Stimulated activated naive B cell treated with anti-CD40 and anti-IgM and Interleukin-4, amounts not matched to agents 10 μg/mL and 1 μg/mL and 100 μg/mL, for 72 hours (primary cell): Measurements from ENCODE around the gene MYEOV.

Experiments
- ATAC-seq, 2 donors: fragments of 150-1000 bp; cut with Tn5 transposase; replicated peaks; 2 replicates each; pipeline ENCODE4 v1.10.0; 2021; ENCODE audit warnings: moderate library complexity in 1 of 2
- DNase-seq: peaks from one replicate; pipeline ENCODE4 v3.0.0; 2021
- H3K27ac Mint-ChIP-seq: one replicate; pipeline ENCODE4 v1.8.0; 2022; ENCODE audit warnings: mild to moderate bottlenecking, mixed read lengths
- H3K27me3 Mint-ChIP-seq, 2 donors: one replicate each; pipeline ENCODE4 v1.8.0; 2022; ENCODE audit warnings: mixed read lengths in 2 of 2
- H3K36me3 Mint-ChIP-seq, 2 donors: one replicate each; pipeline ENCODE4 v1.8.0; 2022; ENCODE audit warnings: mixed read lengths in 2 of 2, mild to moderate bottlenecking in 1 of 2
- H3K4me1 Mint-ChIP-seq, 2 donors: one replicate each; pipeline ENCODE4 v1.8.0; 2022; ENCODE audit warnings: mixed read lengths in 2 of 2, mild to moderate bottlenecking in 1 of 2
- H3K4me3 Mint-ChIP-seq, 2 donors: one replicate each; pipeline ENCODE4 v1.8.0; 2022; ENCODE audit warnings: mild to moderate bottlenecking in 2 of 2, mixed read lengths in 2 of 2, moderate library complexity in 1 of 2
- H3K9me3 Mint-ChIP-seq, 2 donors: one replicate each; pipeline ENCODE4 v1.8.0; 2022; ENCODE audit warnings: mixed read lengths in 2 of 2, mild to moderate bottlenecking in 1 of 2

The MYEOV gene

GRCh38 chr11:69293819-69294505, at the start of gene MYEOV:
Gene MYEOV, plus strand, starts transcription at chr11:69294155. Its CDS starts 1,200 bp downstream, at chr11:69295355.
- DNase-seq: no peak
- H3K9me3 Mint-ChIP-seq: peaks cover 0 to 4% of the 10 kb centered on the region in 2 donors
- peaks cover 0 to 2% of the 10 kb centered on the region in 2 donors for H3K36me3 Mint-ChIP-seq
- no peak for ATAC-seq
- H3K27me3 Mint-ChIP-seq: no peaks in the 10 kb centered on the region
- H3K27ac Mint-ChIP-seq: no peak within 1 kb of the TSS
- no peak within 1 kb of the TSS for H3K4me3 Mint-ChIP-seq
- peaks cover 47 to 63% of the 10 kb centered on the region in 2 donors for H3K4me1 Mint-ChIP-seq

DNA sequence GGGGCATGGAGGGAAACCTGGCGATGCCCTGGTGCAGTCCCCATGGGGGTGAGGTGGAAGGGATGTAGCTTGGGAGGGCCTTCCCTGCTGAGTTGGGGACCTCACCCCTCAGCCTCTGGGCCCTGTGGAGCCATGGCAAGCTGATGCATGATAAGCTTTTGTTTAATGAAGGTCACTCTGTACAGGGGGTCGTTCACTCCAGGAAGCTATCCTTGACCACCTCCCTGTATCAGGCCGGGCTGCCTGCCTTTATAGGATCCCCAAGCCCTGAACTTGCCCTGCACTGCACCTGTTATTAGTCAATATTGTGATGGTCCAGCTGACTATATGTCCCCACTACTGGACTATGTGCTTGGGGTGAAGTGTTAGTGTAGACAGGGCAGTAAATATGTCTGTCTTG, 49.7 kb upstream of the MYEOV start:
- Mint-ChIP-seq H3K27ac (no peak overlapping the region), H3K9me3 (peaks cover 0 to 5% of the 10 kb centered on the region in 2 donors), H3K27me3 (peaks cover 14 to 18% of the 10 kb centered on the region in 2 donors), H3K36me3 (no peaks in the 10 kb centered on the region), H3K4me1 (peaks cover 17 to 30% of the 10 kb centered on the region in 2 donors), H3K4me3 (no peak overlapping the region)
- ATAC-seq: no peak
- DNase-seq: no peak

DNA sequence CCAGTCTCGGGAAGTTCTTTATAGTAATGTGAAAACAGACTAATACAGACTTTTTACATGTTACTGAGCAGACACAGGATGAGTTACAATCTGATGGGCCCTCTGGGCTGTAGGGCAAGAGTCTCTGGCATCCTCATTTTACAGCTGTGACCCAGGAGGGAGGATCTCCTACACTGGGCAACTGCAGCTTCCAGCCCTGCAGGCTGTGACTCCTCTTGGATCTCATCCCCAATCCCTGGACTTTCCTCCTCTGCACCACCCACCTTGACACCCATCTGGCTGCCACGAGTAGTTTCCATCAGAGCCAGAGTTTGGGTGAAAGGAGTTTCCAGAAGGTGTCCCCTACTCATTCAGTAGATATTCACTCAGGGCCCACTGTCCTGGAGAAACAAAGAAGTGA, 48.9 kb upstream of the MYEOV start:
- no peak overlapping the region for H3K4me3 Mint-ChIP-seq
- H3K9me3 Mint-ChIP-seq: peaks cover 0 to 5% of the 10 kb centered on the region in 2 donors
- no peaks in the 10 kb centered on the region for H3K36me3 Mint-ChIP-seq
- H3K27me3 Mint-ChIP-seq: peaks cover 19 to 23% of the 10 kb centered on the region in 2 donors
- no peak for ATAC-seq
- H3K4me1 Mint-ChIP-seq: peaks cover 13 to 23% of the 10 kb centered on the region in 2 donors
- DNase-seq: no peak
- no peak overlapping the region for H3K27ac Mint-ChIP-seq

- ATAC-seq (no peak), DNase-seq (no peak)
- H3K4me1 Mint-ChIP-seq: peaks cover 11 to 18% of the 10 kb centered on the region in 2 donors
- H3K36me3 Mint-ChIP-seq: no peaks in the 10 kb centered on the region
- peaks cover 21 to 23% of the 10 kb centered on the region in 2 donors for H3K27me3 Mint-ChIP-seq
- H3K4me3 Mint-ChIP-seq: no peak overlapping the region
- no peak overlapping the region for H3K27ac Mint-ChIP-seq
- peaks cover 0 to 5% of the 10 kb centered on the region in 2 donors for H3K9me3 Mint-ChIP-seq
These were observed 48.2 kb upstream of the MYEOV start for GRCh38 chr11:69245491-69246345.

- Mint-ChIP-seq H3K4me3 (no peak overlapping the region), H3K27me3 (peaks cover 42 to 43% of the 10 kb centered on the region in 2 donors), H3K27ac (no peak overlapping the region), H3K36me3 (peaks cover 0 to 3% of the 10 kb centered on the region in 2 donors), H3K4me1 (peaks cover 0 to 3% of the 10 kb centered on the region in 2 donors), H3K9me3 (peaks cover 3 to 8% of the 10 kb centered on the region in 2 donors)
- ATAC-seq: no peak
- no peak for DNase-seq
These were observed 44.4 kb upstream of the MYEOV start for GRCh38 chr11:69249311-69250185.

- no peak overlapping the region for H3K27ac Mint-ChIP-seq
- ATAC-seq (no peak), DNase-seq (no peak)
- H3K9me3 Mint-ChIP-seq: peaks cover 3 to 12% of the 10 kb centered on the region in 2 donors
- H3K36me3 Mint-ChIP-seq: peaks cover 0 to 3% of the 10 kb centered on the region in 2 donors
- H3K4me1 Mint-ChIP-seq: peaks cover 0 to 3% of the 10 kb centered on the region in 2 donors
- H3K27me3 Mint-ChIP-seq: peaks cover 47 to 50% of the 10 kb centered on the region in 2 donors
- no peak overlapping the region for H3K4me3 Mint-ChIP-seq
These were observed 43.5 kb upstream of the MYEOV start for GRCh38 chr11:69250186-69251056.

DNA sequence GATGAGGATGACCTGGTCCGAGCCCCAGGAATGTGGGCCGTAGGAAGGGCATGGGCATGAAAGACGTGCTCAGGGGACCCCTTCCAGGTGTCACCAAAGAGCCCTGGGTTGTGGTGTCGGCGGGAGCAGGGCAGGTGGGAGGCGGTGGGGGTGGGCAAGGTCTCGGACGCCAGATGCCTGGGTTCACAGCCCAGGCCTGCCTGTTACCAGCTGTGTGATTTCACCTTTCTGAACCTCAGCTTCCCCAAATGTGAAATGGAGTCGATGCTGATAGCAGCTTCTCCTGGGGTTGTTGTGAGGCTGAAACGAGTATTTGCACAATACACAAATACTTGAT, 42.9 kb upstream of the MYEOV start:
- Mint-ChIP-seq H3K27me3 (peaks cover 47 to 52% of the 10 kb centered on the region in 2 donors), H3K36me3 (peaks cover 0 to 6% of the 10 kb centered on the region in 2 donors), H3K4me3 (no peak overlapping the region), H3K4me1 (peaks cover 0 to 3% of the 10 kb centered on the region in 2 donors), H3K27ac (no peak overlapping the region), H3K9me3 (peaks cover 7 to 18% of the 10 kb centered on the region in 2 donors)
- ATAC-seq (no peak), DNase-seq (no peak)

GRCh38 chr11:69251639-69252489, 42.1 kb upstream of the MYEOV start:
- DNase-seq: no peak
- Mint-ChIP-seq H3K27me3 (peaks cover 46 to 56% of the 10 kb centered on the region in 2 donors), H3K27ac (no peak overlapping the region), H3K4me1 (peaks cover 0 to 3% of the 10 kb centered on the region in 2 donors), H3K9me3 (peaks cover 10 to 20% of the 10 kb centered on the region in 2 donors), H3K36me3 (peaks cover 1 to 8% of the 10 kb centered on the region in 2 donors), H3K4me3 (no peak overlapping the region)
- no peak for ATAC-seq

- DNase-seq (no peak), ATAC-seq (no peak)
- Mint-ChIP-seq H3K27me3 (peaks cover 46 to 56% of the 10 kb centered on the region in 2 donors), H3K9me3 (peaks cover 10 to 20% of the 10 kb centered on the region in 2 donors), H3K4me3 (no peak overlapping the region), H3K4me1 (peaks cover under 1 to 7% of the 10 kb centered on the region in 2 donors), H3K36me3 (peaks cover 1 to 8% of the 10 kb centered on the region in 2 donors), H3K27ac (no peak overlapping the region)
These were observed 41.5 kb upstream of the MYEOV start for GRCh38 chr11:69252490-69252837.

DNA sequence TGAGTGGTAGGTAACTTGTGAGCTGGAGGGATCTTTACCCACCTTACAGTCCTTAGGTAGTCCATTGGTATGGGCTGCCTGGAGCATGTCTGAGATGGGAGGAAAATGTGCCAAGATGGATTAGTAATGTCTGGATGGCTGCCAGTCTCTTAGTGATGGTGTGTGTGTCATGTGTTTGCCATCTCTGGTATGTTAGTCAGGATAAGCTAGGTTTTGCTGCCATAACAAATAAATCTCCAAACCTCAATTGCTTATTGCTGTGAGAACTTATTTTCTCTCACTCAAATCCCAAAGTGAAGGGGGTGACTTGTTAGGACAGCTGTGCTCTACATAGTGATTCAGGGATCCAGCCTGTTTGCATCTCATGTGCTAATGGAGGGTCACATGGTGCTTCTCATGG, 40.9 kb upstream of the MYEOV start:
- Mint-ChIP-seq H3K27me3 (peaks cover 46 to 53% of the 10 kb centered on the region in 2 donors), H3K4me1 (peaks cover 7 to 11% of the 10 kb centered on the region in 2 donors), H3K4me3 (no peak overlapping the region), H3K9me3 (peaks cover 10 to 20% of the 10 kb centered on the region in 2 donors), H3K36me3 (peaks cover 1 to 8% of the 10 kb centered on the region in 2 donors), H3K27ac (no peak overlapping the region)
- ATAC-seq (no peak), DNase-seq (no peak)

GRCh38 chr11:69257134-69257533, 36.8 kb upstream of the MYEOV start:
- Mint-ChIP-seq H3K4me3 (no peak overlapping the region), H3K27me3 (peaks cover 36 to 41% of the 10 kb centered on the region in 2 donors), H3K27ac (peak overlapping the region; percentile 1), H3K36me3 (peaks cover 1 to 8% of the 10 kb centered on the region in 2 donors), H3K4me1 (peaks cover 11 to 17% of the 10 kb centered on the region in 2 donors), H3K9me3 (peaks cover 10 to 20% of the 10 kb centered on the region in 2 donors)
- no peak for DNase-seq
- no peak for ATAC-seq

DNA sequence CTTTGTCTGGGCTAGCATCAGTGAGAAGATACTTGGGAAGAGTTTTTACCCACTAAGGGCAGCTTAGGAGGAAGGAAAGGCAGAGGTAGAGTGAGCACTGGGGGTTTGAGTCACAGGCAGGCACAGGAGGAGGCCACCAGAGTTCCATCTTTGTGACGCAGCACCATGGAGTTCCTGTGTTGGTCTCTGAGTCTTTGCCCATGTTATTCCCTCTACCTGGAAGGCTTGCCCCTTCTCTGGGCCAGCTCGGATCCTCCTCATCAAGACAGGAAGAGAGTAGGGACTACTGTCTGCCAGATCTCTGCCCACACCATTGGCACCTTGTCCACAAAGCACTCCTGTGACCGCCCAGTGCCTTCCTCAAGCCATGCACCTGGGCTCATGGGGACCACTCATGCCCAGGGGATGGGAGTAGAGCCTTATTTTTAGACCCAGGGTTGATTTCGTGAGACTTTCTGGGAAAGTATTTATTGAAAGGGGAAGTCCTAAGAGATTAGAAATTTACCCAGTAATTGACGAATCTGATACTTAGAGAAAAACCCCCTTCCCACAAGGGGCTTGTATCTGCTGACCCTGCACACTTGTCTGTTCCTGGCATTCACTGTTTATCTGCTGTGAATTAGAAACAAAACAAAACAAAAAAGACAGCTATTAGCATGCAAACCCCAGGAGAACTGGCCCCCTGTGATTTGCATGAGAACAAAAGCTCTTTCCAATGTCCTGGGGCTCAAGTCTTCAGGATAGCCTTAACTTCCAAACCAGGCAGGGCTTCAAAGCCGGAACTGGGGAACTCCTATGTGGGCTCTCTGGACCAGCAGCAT, 35.9 kb upstream of the MYEOV start:
- H3K27me3 Mint-ChIP-seq: peaks cover 34 to 41% of the 10 kb centered on the region in 2 donors

More for the DNA sequence above, 35.9 kb upstream of the MYEOV start:
- peak overlapping the region; percentile 91 for H3K27ac Mint-ChIP-seq
- H3K4me1 Mint-ChIP-seq: peaks cover 11 to 20% of the 10 kb centered on the region in 2 donors
- ATAC-seq (peak; percentile 63 to 90), DNase-seq (no peak)
- peaks cover 1 to 12% of the 10 kb centered on the region in 2 donors for H3K36me3 Mint-ChIP-seq
- no peak overlapping the region for H3K4me3 Mint-ChIP-seq
- H3K9me3 Mint-ChIP-seq: peaks cover 14 to 25% of the 10 kb centered on the region in 2 donors
